GM21737 (cell line): ENCODE results near the gene BBS12.

ENCODE experiments used
- ATAC-seq: cut with Tn5 transposase; IDR thresholded peaks from one replicate; pipeline ENCODE4 v1.9.1; 2021; ENCODE audit warnings: mild to moderate bottlenecking, moderate library complexity; ENCODE audit not compliant: unreplicated experiment

Gene BBS12

GRCh38 chr4:122732329-122733026 lies at the start of gene BBS12:
BBS12 (plus strand) TSS chr4:122732704; CDS start chr4:122741893, 9,189 bp downstream.
- ATAC-seq = peak; percentile 99

GRCh38 chr4:122686691-122687090 lies 45.8 kb upstream of the BBS12 start:
- ATAC-seq = no peak

- ATAC-seq = no peak
Observed at GRCh38 chr4:122687531-122688061, 44.9 kb upstream of the BBS12 start.

- ATAC-seq = no peak
Observed at GRCh38 chr4:122688529-122689140, 43.9 kb upstream of the BBS12 start.

GRCh38 chr4:122689972-122690371 lies 42.5 kb upstream of the BBS12 start:
- peak; percentile 80 for ATAC-seq

GRCh38 chr4:122691988-122692387 lies 40.5 kb upstream of the BBS12 start:
- ATAC-seq = no peak

GRCh38 chr4:122692641-122693520 lies 39.6 kb upstream of the BBS12 start:
- no peak for ATAC-seq

GRCh38 chr4:122695226-122695625 lies 37.3 kb upstream of the BBS12 start:
- no peak for ATAC-seq

GRCh38 chr4:122700178-122700725 lies 32.3 kb upstream of the BBS12 start:
- no peak for ATAC-seq

- no peak for ATAC-seq
Observed at GRCh38 chr4:122701061-122701460, 31.4 kb upstream of the BBS12 start.

- no peak for ATAC-seq
Observed at GRCh38 chr4:122701965-122702364, 30.5 kb upstream of the BBS12 start.

GRCh38 chr4:122702939-122703338 lies 29.6 kb upstream of the BBS12 start:
- no peak for ATAC-seq

- no peak for ATAC-seq
Observed at GRCh38 chr4:122703868-122704267, 28.6 kb upstream of the BBS12 start.

- ATAC-seq = no peak
Observed at GRCh38 chr4:122705009-122705408, 27.5 kb upstream of the BBS12 start.

GRCh38 chr4:122705547-122706117 lies 26.9 kb upstream of the BBS12 start:
- no peak for ATAC-seq

GRCh38 chr4:122706511-122706910 lies 26.0 kb upstream of the BBS12 start:
- ATAC-seq = no peak

- ATAC-seq = no peak
Observed at GRCh38 chr4:122707497-122707896, 25.0 kb upstream of the BBS12 start.

- no peak for ATAC-seq
Observed at GRCh38 chr4:122709236-122709635, 23.3 kb upstream of the BBS12 start.

- no peak for ATAC-seq
Observed at GRCh38 chr4:122710434-122711308, 21.8 kb upstream of the BBS12 start.

- no peak for ATAC-seq
Observed at GRCh38 chr4:122711919-122712318, 20.6 kb upstream of the BBS12 start.
